ENCODE measurements around the gene DEFB121. TPM values are rescaled to one million over a fixed set of nuclear protein-coding genes. Genes with fewer than 3 reads are reported as not detected.
A peak's percentile ranks its signal among the peaks of the same experiment; 100 is the strongest.

The DEFB121 gene
- total and polyA plus RNA-seq, 2 experiments from 2014 or later, result not detected

DNA sequence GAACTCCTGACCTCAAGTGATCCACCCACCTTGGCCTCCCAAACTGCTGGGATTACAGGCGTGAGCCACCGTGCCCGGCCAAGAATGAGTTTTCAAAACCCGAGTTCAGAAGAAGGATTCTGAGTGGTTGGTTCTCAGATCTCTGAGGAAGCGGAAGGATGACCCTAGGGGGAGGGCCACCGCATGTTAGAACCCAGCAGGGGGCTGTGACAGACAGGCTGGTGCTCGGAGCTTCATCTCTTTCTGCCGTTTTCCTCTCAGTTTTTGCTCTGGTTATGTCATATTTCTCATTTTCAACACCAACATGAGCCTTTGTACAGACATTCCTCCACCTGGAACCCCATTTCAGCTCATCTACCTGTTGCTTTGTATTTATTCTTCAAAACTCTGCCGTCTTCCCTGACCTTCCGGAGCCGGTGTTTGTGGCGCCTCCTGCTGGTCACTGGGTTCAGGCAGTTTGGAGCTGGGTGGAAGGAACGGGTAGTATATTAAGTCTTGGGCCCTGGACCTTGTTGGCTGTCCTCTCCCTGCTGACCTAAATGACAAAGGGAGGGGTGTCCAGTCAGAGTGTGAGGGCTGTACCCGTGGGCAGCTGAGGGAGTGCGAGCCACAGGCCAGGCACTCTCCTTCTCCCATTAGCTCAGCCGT lies 34.1 kb upstream of the DEFB121 start, which contains the start of gene DEFB123:
TSS of gene DEFB123 (plus strand) at position 621 of the 648 bp plus-strand sequence. CDS start 67 bp downstream, outside the sequence.
- no peak within 1 kb of the TSS for H3K27ac Mint-ChIP-seq

GRCh38 chr20:31430568-31431115 lies 24.6 kb upstream of the DEFB121 start:
- ATAC-seq (no peak), DNase-seq (ENCODE audit: low spot score) (peak; percentile 21)
- Histone ChIP-seq H3K36me3 (ENCODE audit: insufficient read depth) (no peaks in the 10 kb centered on the region), H3K27me3 (ENCODE audit: insufficient read depth) (no peaks in the 10 kb centered on the region), H3K79me2 (replicated peaks; ENCODE audit: insufficient read depth) (no peaks in the 10 kb centered on the region), H3K4me1 (ENCODE audit: insufficient read depth) (no peaks in the 10 kb centered on the region), H3K9me2 (ENCODE audit: insufficient read depth) (no peaks in the 10 kb centered on the region), H2AFZ (no peak overlapping the region), H3K4me3 (no peak overlapping the region), H3K27ac (ENCODE audit: low read depth) (no peak overlapping the region), H4K20me1 (replicated peaks; ENCODE audit: insufficient read depth) (no peaks in the 10 kb centered on the region), H3K4me2 (no peak overlapping the region), H3F3A (replicated peaks; ENCODE audit: low read depth) (no peaks in the 10 kb centered on the region)
- Mint-ChIP-seq H3K27me3 (ENCODE audit: insufficient read depth, low read depth, poor library complexity) (peaks cover 5% of the 10 kb centered on the region), H3K27ac (no peak overlapping the region), H3K36me3 (ENCODE audit: low read depth) (peaks cover 19% of the 10 kb centered on the region), H3K4me1 (no peaks in the 10 kb centered on the region), H3K4me3 (no peak overlapping the region), H3K9me3 (peaks cover 76% of the 10 kb centered on the region)
- TF ChIP-seq CREB1 (CRISPR knock-in tag; IDR thresholded peaks at IDR 0.05; ENCODE audit: low read depth) (no peak), POLR2AphosphoS5 (IDR thresholded peaks at IDR 0.05; ENCODE audit: low read depth) (no peak), JUNB (IDR thresholded peaks at IDR 0.05; ENCODE audit: unreplicated experiment) (no peak), NANOG (IDR thresholded peaks at IDR 0.05; ENCODE audit: borderline replicate concordance) (no peak), EZH2 (IDR thresholded peaks at IDR 0.05; ENCODE audit: low read depth, unreplicated experiment) (no peak), ZNF114 (CRISPR knock-in tag; IDR thresholded peaks at IDR 0.05) (no peak), EZH2phosphoT487 (IDR thresholded peaks at IDR 0.05; ENCODE audit: unreplicated experiment) (no peak)
- TF ChIP-seq, protein P1, sequence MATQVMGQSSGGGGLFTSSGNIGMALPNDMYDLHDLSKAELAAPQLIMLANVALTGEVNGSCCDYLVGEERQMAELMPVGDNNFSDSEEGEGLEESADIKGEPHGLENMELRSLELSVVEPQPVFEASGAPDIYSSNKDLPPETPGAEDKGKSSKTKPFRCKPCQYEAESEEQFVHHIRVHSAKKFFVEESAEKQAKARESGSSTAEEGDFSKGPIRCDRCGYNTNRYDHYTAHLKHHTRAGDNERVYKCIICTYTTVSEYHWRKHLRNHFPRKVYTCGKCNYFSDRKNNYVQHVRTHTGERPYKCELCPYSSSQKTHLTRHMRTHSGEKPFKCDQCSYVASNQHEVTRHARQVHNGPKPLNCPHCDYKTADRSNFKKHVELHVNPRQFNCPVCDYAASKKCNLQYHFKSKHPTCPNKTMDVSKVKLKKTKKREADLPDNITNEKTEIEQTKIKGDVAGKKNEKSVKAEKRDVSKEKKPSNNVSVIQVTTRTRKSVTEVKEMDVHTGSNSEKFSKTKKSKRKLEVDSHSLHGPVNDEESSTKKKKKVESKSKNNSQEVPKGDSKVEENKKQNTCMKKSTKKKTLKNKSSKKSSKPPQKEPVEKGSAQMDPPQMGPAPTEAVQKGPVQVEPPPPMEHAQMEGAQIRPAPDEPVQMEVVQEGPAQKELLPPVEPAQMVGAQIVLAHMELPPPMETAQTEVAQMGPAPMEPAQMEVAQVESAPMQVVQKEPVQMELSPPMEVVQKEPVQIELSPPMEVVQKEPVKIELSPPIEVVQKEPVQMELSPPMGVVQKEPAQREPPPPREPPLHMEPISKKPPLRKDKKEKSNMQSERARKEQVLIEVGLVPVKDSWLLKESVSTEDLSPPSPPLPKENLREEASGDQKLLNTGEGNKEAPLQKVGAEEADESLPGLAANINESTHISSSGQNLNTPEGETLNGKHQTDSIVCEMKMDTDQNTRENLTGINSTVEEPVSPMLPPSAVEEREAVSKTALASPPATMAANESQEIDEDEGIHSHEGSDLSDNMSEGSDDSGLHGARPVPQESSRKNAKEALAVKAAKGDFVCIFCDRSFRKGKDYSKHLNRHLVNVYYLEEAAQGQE (IDR thresholded peaks at IDR 0.05; ENCODE audit: unreplicated experiment), result no peak

More for the DNA sequence above, 34.1 kb upstream of the DEFB121 start, which contains the start of gene DEFB123:
- H3F3A ChIP-seq (replicated peaks; ENCODE audit: low read depth), result no peaks in the 10 kb centered on the region
- H3K36me3 Mint-ChIP-seq (ENCODE audit: low read depth), result peaks cover 38% of the 10 kb centered on the region
- 0 out of 2 replicates have a peak within 1 kb of the TSS, but pooled peaks have one; percentile 23 for H3K4me2 ChIP-seq
- no peaks in the 10 kb centered on the region for H3K27me3 ChIP-seq (ENCODE audit: insufficient read depth)
- no peaks in the 10 kb centered on the region for H3K79me2 ChIP-seq (replicated peaks; ENCODE audit: insufficient read depth)
- peaks cover 98% of the 10 kb centered on the region for H3K9me3 Mint-ChIP-seq
- H3K27me3 Mint-ChIP-seq (ENCODE audit: insufficient read depth, low read depth, poor library complexity), result peaks cover 3% of the 10 kb centered on the region
- H3K4me3 Mint-ChIP-seq, result no peak within 1 kb of the TSS
- H3K27ac ChIP-seq (ENCODE audit: low read depth), result no peak within 1 kb of the TSS
- no peaks in the 10 kb centered on the region for H4K20me1 ChIP-seq (replicated peaks; ENCODE audit: insufficient read depth)
- no peaks in the 10 kb centered on the region for H3K4me1 ChIP-seq (ENCODE audit: insufficient read depth)
- peak; percentile 60 for DNase-seq (ENCODE audit: low spot score)
- no peaks in the 10 kb centered on the region for H3K4me1 Mint-ChIP-seq
- 0 out of 2 replicates have a peak within 1 kb of the TSS, but pooled peaks have one; percentile 9 for H3K4me3 ChIP-seq
- no peak for TF ChIP-seq CREB1 (CRISPR knock-in tag; IDR thresholded peaks at IDR 0.05; ENCODE audit: low read depth)
- TF ChIP-seq, protein P2, sequence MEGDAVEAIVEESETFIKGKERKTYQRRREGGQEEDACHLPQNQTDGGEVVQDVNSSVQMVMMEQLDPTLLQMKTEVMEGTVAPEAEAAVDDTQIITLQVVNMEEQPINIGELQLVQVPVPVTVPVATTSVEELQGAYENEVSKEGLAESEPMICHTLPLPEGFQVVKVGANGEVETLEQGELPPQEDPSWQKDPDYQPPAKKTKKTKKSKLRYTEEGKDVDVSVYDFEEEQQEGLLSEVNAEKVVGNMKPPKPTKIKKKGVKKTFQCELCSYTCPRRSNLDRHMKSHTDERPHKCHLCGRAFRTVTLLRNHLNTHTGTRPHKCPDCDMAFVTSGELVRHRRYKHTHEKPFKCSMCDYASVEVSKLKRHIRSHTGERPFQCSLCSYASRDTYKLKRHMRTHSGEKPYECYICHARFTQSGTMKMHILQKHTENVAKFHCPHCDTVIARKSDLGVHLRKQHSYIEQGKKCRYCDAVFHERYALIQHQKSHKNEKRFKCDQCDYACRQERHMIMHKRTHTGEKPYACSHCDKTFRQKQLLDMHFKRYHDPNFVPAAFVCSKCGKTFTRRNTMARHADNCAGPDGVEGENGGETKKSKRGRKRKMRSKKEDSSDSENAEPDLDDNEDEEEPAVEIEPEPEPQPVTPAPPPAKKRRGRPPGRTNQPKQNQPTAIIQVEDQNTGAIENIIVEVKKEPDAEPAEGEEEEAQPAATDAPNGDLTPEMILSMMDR (conservative IDR thresholded peaks at IDR 0.05; ENCODE audit: low read depth in 2 of 2), result peak; percentile 67 to 83
- no peak within 1 kb of the TSS for H2AFZ ChIP-seq
- no peaks in the 10 kb centered on the region; the same call in 1 of the 2 replicates for H3K36me3 ChIP-seq (ENCODE audit: insufficient read depth)
- no peaks in the 10 kb centered on the region; the same call in 1 of the 2 replicates for H3K9me2 ChIP-seq (ENCODE audit: insufficient read depth)
- no peak for ATAC-seq
